IPS-18c (cell line): ENCODE measurements around the gene MAMLD1.

ENCODE experiments used
- H3K4me3 ChIP-seq: 2 replicates; pipeline ENCODE4 v1.7.0; 2013; ENCODE audit warnings: low read depth, mild to moderate bottlenecking, low read length, moderate library complexity; ENCODE audit not compliant: insufficient read depth
- H3K9me3 ChIP-seq: one replicate; pipeline ENCODE4 v1.6.1; 2013; ENCODE audit warnings: mild to moderate bottlenecking, low read length, moderate library complexity; ENCODE audit not compliant: control insufficient read depth, insufficient read depth

MAMLD1 gene

GRCh38 chrX:150370589-150371312, 7.6 kb downstream of the MAMLD1 start:
- Histone ChIP-seq H3K4me3 (no peak overlapping the region), H3K9me3 (peaks cover 10% of the 10 kb centered on the region)

GRCh38 chrX:150371877-150372276, 8.8 kb downstream of the MAMLD1 start:
- no peak overlapping the region for H3K4me3 ChIP-seq

GRCh38 chrX:150372280-150372679, 9.2 kb downstream of the MAMLD1 start:
- Histone ChIP-seq H3K4me3 (no peak overlapping the region), H3K9me3 (peaks cover 12% of the 10 kb centered on the region)

More at GRCh38 chrX:150371877-150372276, 8.8 kb downstream of the MAMLD1 start:
- H3K9me3 ChIP-seq: peaks cover 10% of the 10 kb centered on the region

GRCh38 chrX:150372756-150373155, 9.6 kb downstream of the MAMLD1 start:
- H3K9me3 ChIP-seq: peaks cover 12% of the 10 kb centered on the region
- H3K4me3 ChIP-seq: no peak overlapping the region; the same call in 1 of the 2 replicates

GRCh38 chrX:150375243-150375770, 12.2 kb downstream of the MAMLD1 start:
- no peak overlapping the region for H3K4me3 ChIP-seq
- H3K9me3 ChIP-seq: peaks cover 7% of the 10 kb centered on the region

- Histone ChIP-seq H3K9me3 (peaks cover 7% of the 10 kb centered on the region), H3K4me3 (no peak overlapping the region)
These were observed 13.9 kb downstream of the MAMLD1 start for GRCh38 chrX:150377005-150377404.

- Histone ChIP-seq H3K9me3 (peaks cover 3% of the 10 kb centered on the region), H3K4me3 (no peak overlapping the region)
These were observed 41.9 kb downstream of the MAMLD1 start for GRCh38 chrX:150405006-150405405.

- Histone ChIP-seq H3K9me3 (peaks cover 3% of the 10 kb centered on the region), H3K4me3 (no peak overlapping the region)
These were observed 42.5 kb downstream of the MAMLD1 start for GRCh38 chrX:150405576-150405975.

GRCh38 chrX:150406596-150406995, 43.5 kb downstream of the MAMLD1 start:
- Histone ChIP-seq H3K4me3 (no peak overlapping the region), H3K9me3 (peaks cover 3% of the 10 kb centered on the region)

- Histone ChIP-seq H3K9me3 (peaks cover 3% of the 10 kb centered on the region), H3K4me3 (no peak overlapping the region)
These were observed 44.9 kb downstream of the MAMLD1 start for GRCh38 chrX:150408007-150408406.

GRCh38 chrX:150408561-150408960, 45.4 kb downstream of the MAMLD1 start:
- Histone ChIP-seq H3K4me3 (no peak overlapping the region), H3K9me3 (peaks cover 3% of the 10 kb centered on the region)

- H3K9me3 ChIP-seq: peaks cover 3% of the 10 kb centered on the region
These were observed 46.4 kb downstream of the MAMLD1 start for GRCh38 chrX:150409486-150409885.

GRCh38 chrX:150409964-150410363, 46.8 kb downstream of the MAMLD1 start:
- H3K4me3 ChIP-seq: no peak overlapping the region
- peaks cover 3% of the 10 kb centered on the region for H3K9me3 ChIP-seq

More at GRCh38 chrX:150409486-150409885, 46.4 kb downstream of the MAMLD1 start:
- no peak overlapping the region for H3K4me3 ChIP-seq

- Histone ChIP-seq H3K4me3 (no peak overlapping the region), H3K9me3 (peaks cover 3% of the 10 kb centered on the region)
These were observed 47.4 kb downstream of the MAMLD1 start for GRCh38 chrX:150410513-150410912.

GRCh38 chrX:150411656-150412055, 48.5 kb downstream of the MAMLD1 start:
- no peak overlapping the region for H3K4me3 ChIP-seq
- H3K9me3 ChIP-seq: peaks cover 3% of the 10 kb centered on the region

GRCh38 chrX:150414228-150414627, 51.1 kb downstream of the MAMLD1 start:
- Histone ChIP-seq H3K9me3 (no peaks in the 10 kb centered on the region), H3K4me3 (no peak overlapping the region)

GRCh38 chrX:150416469-150416868, 53.4 kb downstream of the MAMLD1 start:
- H3K4me3 ChIP-seq: no peak overlapping the region

GRCh38 chrX:150421816-150422215, 58.7 kb downstream of the MAMLD1 start:
- Histone ChIP-seq H3K4me3 (no peak overlapping the region), H3K9me3 (peaks cover 2% of the 10 kb centered on the region)

More at GRCh38 chrX:150416469-150416868, 53.4 kb downstream of the MAMLD1 start:
- H3K9me3 ChIP-seq: no peaks in the 10 kb centered on the region
